Liver (tissue), 9 donors: ENCODE measurements around the gene NPW. TPM values are rescaled to one million over a fixed set of nuclear protein-coding genes. Genes with fewer than 3 reads are reported as not detected.

Source experiments
- DNase-seq: peaks from one replicate; pipeline ENCODE4 v3.0.0-alpha.2; 2017; ENCODE audit warnings: low spot score
- H3K27ac ChIP-seq, 2 donors: one replicate each; pipeline ENCODE4 v1.7.0; 2013; ENCODE audit warnings: inconsistent platforms in 2 of 2, low read length in 2 of 2, control low read depth in 1 of 2, low read depth in 1 of 2, mild to moderate bottlenecking in 1 of 2
- H3K27me3 ChIP-seq, 4 donors: one replicate each; pipeline versions ENCODE4 v1.6.1 to v1.7.0; 2013; ENCODE audit warnings: low read length in 3 of 4, inconsistent platforms in 1 of 4, mild to moderate bottlenecking in 1 of 4, moderate library complexity in 1 of 4; ENCODE audit not compliant: control insufficient read depth in 4 of 4, insufficient read depth in 4 of 4
- H3K36me3 ChIP-seq, 4 donors: one replicate each; pipeline versions ENCODE4 v1.6.1 to v1.7.0; 2013; ENCODE audit warnings: low read length in 3 of 4, mild to moderate bottlenecking in 3 of 4, low read depth in 1 of 4, moderate library complexity in 1 of 4; ENCODE audit not compliant: control insufficient read depth in 4 of 4, insufficient read depth in 3 of 4
- H3K4me1 ChIP-seq, 4 donors: one replicate each; pipeline versions ENCODE4 v1.6.1 to v1.7.0; 2013; ENCODE audit warnings: low read length in 3 of 4, mild to moderate bottlenecking in 3 of 4, moderate library complexity in 1 of 4; ENCODE audit not compliant: control insufficient read depth in 4 of 4, insufficient read depth in 4 of 4
- H3K4me3 ChIP-seq, 3 donors: one replicate each; pipeline versions ENCODE4 v1.6.1 to v1.7.0; 2013; ENCODE audit warnings: low read length in 3 of 3, control low read depth in 1 of 3, low read depth in 1 of 3, mild to moderate bottlenecking in 1 of 3
- H3K9ac ChIP-seq, 2 donors: one replicate each; pipeline ENCODE4 v1.7.0; 2013; ENCODE audit warnings: low read length in 2 of 2, mild to moderate bottlenecking in 2 of 2, moderate library complexity in 2 of 2, control low read depth in 1 of 2, low read depth in 1 of 2
- H3K9me3 ChIP-seq, 4 donors: one replicate each; pipeline versions ENCODE4 v1.6.1 to v1.7.0; 2013; ENCODE audit warnings: low read length in 3 of 4; ENCODE audit not compliant: control insufficient read depth in 4 of 4
- EGR1 ChIP-seq, 2 donors: IDR thresholded peaks; 2 replicates each; pipeline ENCODE4 v1.6.1; 2016 to 2018; ENCODE audit warnings: antibody characterized with exemption in 2 of 2, low read depth in 2 of 2
- FOXA1 ChIP-seq: IDR thresholded peaks from 2 replicates; pipeline ENCODE4 v1.6.1; 2016; ENCODE audit warnings: antibody characterized with exemption
- FOXA2 ChIP-seq: IDR thresholded peaks from 2 replicates; pipeline ENCODE4 v1.6.1; 2016; ENCODE audit warnings: antibody characterized with exemption
- GABPA ChIP-seq, 2 donors: IDR thresholded peaks in 1 of 2; conservative IDR thresholded peaks in 1 of 2; 2 replicates each; pipeline ENCODE4 v1.6.1; 2016; ENCODE audit warnings: antibody characterized with exemption in 2 of 2, mild to moderate bottlenecking in 1 of 2, moderate library complexity in 1 of 2
- HNF4A ChIP-seq, 2 donors: conservative IDR thresholded peaks; 2 replicates each; pipeline ENCODE4 v1.6.1; 2016; ENCODE audit warnings: antibody characterized with exemption in 2 of 2, mild to moderate bottlenecking in 2 of 2
- HNF4G ChIP-seq: IDR thresholded peaks from 2 replicates; pipeline ENCODE4 v1.6.1; 2016; ENCODE audit warnings: antibody characterized with exemption
- JUND ChIP-seq, 2 donors: IDR thresholded peaks; 2 replicates each; pipeline ENCODE4 v1.6.1; 2016; ENCODE audit warnings: antibody characterized with exemption in 2 of 2
- NR2F2 ChIP-seq: IDR thresholded peaks from 2 replicates; pipeline ENCODE4 v1.6.1; 2016; ENCODE audit warnings: antibody characterized with exemption
- RAD21 ChIP-seq, 2 donors: IDR thresholded peaks; 2 replicates each; pipeline ENCODE4 v1.6.1; 2016; ENCODE audit warnings: antibody characterized with exemption in 2 of 2, mild to moderate bottlenecking in 2 of 2
- RXRA ChIP-seq, 2 donors: IDR thresholded peaks; 2 replicates each; pipeline ENCODE4 v1.6.1; 2017 to 2018; ENCODE audit warnings: antibody characterized with exemption in 2 of 2, mild to moderate bottlenecking in 1 of 2
- SP1 ChIP-seq: IDR thresholded peaks from 2 replicates; pipeline ENCODE4 v1.6.1; 2018; ENCODE audit warnings: antibody characterized with exemption, mild to moderate bottlenecking
- TAF1 ChIP-seq: conservative IDR thresholded peaks from 2 replicates; pipeline ENCODE4 v1.6.1; 2016; ENCODE audit warnings: antibody characterized with exemption, mild to moderate bottlenecking
- YY1 ChIP-seq: IDR thresholded peaks from 2 replicates; pipeline ENCODE4 v1.6.1; 2016; ENCODE audit warnings: antibody characterized with exemption, mild to moderate bottlenecking
- WGBS: extraction: QIAGEN DNeasy Blood & Tissue Kit; methylation state at CpG from one replicate; pipeline ENCODE4 v1.1.7; 2013; 5-methylcytosine and 5-hydroxymethylcytosine counted together
- polyA plus RNA-seq, 2 donors: library from polyadenylated mRNA; stranded (reverse) in 1 of 2; unstranded in 1 of 2; fragments of 200-250 nt in 1 of 2; fragments of >200 nt in 1 of 2; fragmentation: Nextera tagmentation in 1 of 2; extraction: Ambion mirVana in 1 of 2; gene quantifications; one replicate each; pipeline versions ENCODE4 v1.2.1 to v1.2.3, GENCODE V29; 2013 to 2015
- total RNA-seq, 2 donors: library from RNA; depleted of rRNA; stranded (reverse); fragments of >200 nt; gene quantifications; one replicate each; pipeline ENCODE4 v1.2.3, GENCODE V29; 2014
- TF ChIP-seq, protein P1 (sequence below): IDR thresholded peaks from 2 replicates; pipeline ENCODE4 v1.6.1; 2016; ENCODE audit warnings: antibody characterized with exemption, mild to moderate bottlenecking
- TF ChIP-seq, protein P2 (sequence below): fragments of 150-350 bp; IDR thresholded peaks from 2 replicates; pipeline ENCODE4 v1.5.1; 2017; ENCODE audit warnings: improper control_type of control experiment, low read depth, low read length; ENCODE audit not compliant: missing input control
- TF ChIP-seq, protein P3 (sequence below): IDR thresholded peaks from 2 replicates; pipeline ENCODE4 v1.6.1; 2016; ENCODE audit warnings: antibody characterized with exemption
- TF ChIP-seq, protein P4 (sequence below): IDR thresholded peaks from 2 replicates; pipeline ENCODE4 v1.6.1; 2016; ENCODE audit warnings: antibody characterized with exemption
- TF ChIP-seq, protein P5 (sequence below): IDR thresholded peaks from 2 replicates; pipeline ENCODE4 v1.6.1; 2016; ENCODE audit warnings: antibody characterized with exemption
- donor health status: healthy.
- donor health status: healthy.
- donor health status: healthy.
- donor health status: healthy.
- donor health status: healthy.

NPW gene
- total and polyA plus RNA-seq, 4 donors: 1.3 to 20.6 (median 9.1) TPM

DNA sequence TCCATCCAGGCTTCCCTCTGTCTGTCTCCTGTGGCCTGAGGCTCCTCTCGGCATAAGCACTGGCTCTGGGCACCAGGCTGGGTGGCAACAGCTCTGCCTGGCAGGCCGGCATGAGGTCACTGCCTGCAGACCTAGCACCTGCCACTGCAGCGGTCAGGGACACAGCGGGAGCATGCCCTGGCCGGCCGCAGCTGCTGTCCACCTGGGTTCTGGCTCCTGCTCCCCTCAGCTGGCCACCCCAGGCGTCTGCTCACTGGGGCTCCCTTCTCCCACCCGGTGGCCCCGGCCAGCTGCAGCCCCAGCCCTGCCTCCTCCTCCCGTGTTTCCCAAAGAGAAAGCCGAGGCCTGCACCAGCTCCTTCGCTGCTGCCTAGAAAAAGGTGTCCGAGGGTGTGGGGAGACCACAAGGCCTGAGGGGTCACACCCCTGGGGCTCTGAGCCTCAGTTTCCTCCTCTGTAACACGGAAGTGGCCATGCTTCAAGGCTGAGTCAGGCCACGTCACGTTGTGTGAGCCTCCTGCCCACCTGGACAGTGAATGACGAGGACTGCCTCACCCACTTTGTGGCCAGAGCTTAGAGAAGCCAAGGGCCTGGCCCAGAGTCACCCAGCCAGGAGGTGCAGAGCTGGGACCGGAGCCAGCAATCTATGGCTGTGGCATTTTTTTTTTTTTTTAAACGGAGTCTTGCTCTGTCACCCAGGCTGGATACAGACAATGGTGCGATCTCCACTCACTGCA is 21.4 kb downstream of the NPW start (continued):
- TF ChIP-seq SP1: no peak
- TF ChIP-seq YY1: peak; percentile 6
- TF ChIP-seq, protein P1, sequence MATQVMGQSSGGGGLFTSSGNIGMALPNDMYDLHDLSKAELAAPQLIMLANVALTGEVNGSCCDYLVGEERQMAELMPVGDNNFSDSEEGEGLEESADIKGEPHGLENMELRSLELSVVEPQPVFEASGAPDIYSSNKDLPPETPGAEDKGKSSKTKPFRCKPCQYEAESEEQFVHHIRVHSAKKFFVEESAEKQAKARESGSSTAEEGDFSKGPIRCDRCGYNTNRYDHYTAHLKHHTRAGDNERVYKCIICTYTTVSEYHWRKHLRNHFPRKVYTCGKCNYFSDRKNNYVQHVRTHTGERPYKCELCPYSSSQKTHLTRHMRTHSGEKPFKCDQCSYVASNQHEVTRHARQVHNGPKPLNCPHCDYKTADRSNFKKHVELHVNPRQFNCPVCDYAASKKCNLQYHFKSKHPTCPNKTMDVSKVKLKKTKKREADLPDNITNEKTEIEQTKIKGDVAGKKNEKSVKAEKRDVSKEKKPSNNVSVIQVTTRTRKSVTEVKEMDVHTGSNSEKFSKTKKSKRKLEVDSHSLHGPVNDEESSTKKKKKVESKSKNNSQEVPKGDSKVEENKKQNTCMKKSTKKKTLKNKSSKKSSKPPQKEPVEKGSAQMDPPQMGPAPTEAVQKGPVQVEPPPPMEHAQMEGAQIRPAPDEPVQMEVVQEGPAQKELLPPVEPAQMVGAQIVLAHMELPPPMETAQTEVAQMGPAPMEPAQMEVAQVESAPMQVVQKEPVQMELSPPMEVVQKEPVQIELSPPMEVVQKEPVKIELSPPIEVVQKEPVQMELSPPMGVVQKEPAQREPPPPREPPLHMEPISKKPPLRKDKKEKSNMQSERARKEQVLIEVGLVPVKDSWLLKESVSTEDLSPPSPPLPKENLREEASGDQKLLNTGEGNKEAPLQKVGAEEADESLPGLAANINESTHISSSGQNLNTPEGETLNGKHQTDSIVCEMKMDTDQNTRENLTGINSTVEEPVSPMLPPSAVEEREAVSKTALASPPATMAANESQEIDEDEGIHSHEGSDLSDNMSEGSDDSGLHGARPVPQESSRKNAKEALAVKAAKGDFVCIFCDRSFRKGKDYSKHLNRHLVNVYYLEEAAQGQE: peak; percentile 27

DNA sequence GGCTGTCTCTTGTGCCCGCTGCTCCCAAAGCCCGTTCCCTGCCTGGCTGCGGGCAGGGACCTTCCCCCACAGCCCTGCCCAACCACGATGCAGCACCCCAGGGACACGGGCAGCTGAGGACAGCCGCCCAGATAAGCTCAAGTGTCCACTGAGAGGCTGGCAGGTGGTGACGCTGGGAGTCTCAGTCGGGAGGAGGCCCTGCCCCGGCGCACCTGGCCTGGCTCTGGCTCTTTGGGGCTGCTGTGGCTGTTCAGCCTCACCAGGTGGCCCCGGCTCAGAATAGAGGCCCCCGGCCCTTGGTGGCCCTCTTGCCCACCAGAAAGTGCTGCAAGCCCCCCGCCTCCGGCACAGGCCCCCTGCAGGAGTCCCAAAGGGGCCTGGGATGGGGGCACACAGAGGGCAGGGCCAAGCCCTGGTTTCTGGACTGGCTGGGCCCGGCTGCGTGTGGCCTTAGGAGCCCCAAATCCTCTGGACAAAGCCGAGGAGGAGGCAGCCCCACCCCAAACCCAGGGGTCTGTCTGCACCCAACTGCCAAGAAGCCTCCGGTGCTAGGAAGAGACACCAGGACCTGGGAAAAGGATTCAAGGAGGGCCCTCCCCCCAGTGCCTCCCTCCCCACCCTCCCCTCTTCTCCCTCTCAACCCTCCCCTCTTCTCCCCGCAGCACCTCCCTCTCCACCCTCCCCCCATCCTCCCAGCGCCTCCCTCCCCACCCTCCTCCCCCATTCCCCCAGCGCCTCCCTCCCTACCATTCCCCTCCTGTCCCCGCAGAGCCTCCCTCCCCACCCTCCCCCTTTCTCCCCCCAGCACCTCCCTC is 22.8 kb downstream of the NPW start:
- Histone ChIP-seq H3K27ac (peak overlapping the region; percentile 95 to 98), H3K27me3 (no peaks in the 10 kb centered on the region), H3K9ac (no peak overlapping the region), H3K36me3 (no peaks in the 10 kb centered on the region), H3K9me3 (no peaks in the 10 kb centered on the region), H3K4me3 (no peak overlapping the region), H3K4me1 (peaks cover 28 to 77% (median 57%) of the 10 kb centered on the region in 4 donors)
- no peak for DNase-seq
- TF ChIP-seq YY1 (no peak), RXRA (IDR thresholded peaks at IDR 0.05) (peak; percentile 42 to 81), EGR1 (IDR thresholded peaks at IDR 0.05; ENCODE audit: low read depth in 2 of 2) (no peak), GABPA (IDR thresholded peaks at IDR 0.05 in 1 of 2, conservative IDR thresholded peaks at IDR 0.05 in 1 of 2) (no peak), FOXA2 (no peak), JUND (IDR thresholded peaks at IDR 0.05) (no peak), HNF4A (conservative IDR thresholded peaks at IDR 0.05) (peak in 1 of 2 donors; percentile 21), NR2F2 (no peak), FOXA1 (no peak), SP1 (peak; percentile 72), HNF4G (no peak), TAF1 (no peak), RAD21 (IDR thresholded peaks at IDR 0.05) (peak in 1 of 2 donors; percentile 33)
- TF ChIP-seq, protein P2, sequence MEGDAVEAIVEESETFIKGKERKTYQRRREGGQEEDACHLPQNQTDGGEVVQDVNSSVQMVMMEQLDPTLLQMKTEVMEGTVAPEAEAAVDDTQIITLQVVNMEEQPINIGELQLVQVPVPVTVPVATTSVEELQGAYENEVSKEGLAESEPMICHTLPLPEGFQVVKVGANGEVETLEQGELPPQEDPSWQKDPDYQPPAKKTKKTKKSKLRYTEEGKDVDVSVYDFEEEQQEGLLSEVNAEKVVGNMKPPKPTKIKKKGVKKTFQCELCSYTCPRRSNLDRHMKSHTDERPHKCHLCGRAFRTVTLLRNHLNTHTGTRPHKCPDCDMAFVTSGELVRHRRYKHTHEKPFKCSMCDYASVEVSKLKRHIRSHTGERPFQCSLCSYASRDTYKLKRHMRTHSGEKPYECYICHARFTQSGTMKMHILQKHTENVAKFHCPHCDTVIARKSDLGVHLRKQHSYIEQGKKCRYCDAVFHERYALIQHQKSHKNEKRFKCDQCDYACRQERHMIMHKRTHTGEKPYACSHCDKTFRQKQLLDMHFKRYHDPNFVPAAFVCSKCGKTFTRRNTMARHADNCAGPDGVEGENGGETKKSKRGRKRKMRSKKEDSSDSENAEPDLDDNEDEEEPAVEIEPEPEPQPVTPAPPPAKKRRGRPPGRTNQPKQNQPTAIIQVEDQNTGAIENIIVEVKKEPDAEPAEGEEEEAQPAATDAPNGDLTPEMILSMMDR: no peak
- TF ChIP-seq, protein P3, sequence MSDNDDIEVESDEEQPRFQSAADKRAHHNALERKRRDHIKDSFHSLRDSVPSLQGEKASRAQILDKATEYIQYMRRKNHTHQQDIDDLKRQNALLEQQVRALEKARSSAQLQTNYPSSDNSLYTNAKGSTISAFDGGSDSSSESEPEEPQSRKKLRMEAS: no peak
- TF ChIP-seq, protein P1: no peak
- TF ChIP-seq, protein P4, sequence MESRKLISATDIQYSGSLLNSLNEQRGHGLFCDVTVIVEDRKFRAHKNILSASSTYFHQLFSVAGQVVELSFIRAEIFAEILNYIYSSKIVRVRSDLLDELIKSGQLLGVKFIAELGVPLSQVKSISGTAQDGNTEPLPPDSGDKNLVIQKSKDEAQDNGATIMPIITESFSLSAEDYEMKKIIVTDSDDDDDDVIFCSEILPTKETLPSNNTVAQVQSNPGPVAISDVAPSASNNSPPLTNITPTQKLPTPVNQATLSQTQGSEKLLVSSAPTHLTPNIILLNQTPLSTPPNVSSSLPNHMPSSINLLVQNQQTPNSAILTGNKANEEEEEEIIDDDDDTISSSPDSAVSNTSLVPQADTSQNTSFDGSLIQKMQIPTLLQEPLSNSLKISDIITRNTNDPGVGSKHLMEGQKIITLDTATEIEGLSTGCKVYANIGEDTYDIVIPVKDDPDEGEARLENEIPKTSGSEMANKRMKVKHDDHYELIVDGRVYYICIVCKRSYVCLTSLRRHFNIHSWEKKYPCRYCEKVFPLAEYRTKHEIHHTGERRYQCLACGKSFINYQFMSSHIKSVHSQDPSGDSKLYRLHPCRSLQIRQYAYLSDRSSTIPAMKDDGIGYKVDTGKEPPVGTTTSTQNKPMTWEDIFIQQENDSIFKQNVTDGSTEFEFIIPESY: no peak
- TF ChIP-seq, protein P5, sequence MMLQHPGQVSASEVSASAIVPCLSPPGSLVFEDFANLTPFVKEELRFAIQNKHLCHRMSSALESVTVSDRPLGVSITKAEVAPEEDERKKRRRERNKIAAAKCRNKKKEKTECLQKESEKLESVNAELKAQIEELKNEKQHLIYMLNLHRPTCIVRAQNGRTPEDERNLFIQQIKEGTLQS: no peak
- 56% methylated on average over 22 of the region's 22 CpGs for WGBS
